ENCODE results near the gene SRP19.

GRCh38 chr5:112914584-112914983 is 53.5 kb downstream of the SRP19 start:
- TF ChIP-seq CTCF (IDR thresholded peaks at IDR 0.05; ENCODE audit: insufficient read depth, low read depth, low read length) (no peak), EZH2 (IDR thresholded peaks at IDR 0.05; ENCODE audit: insufficient read depth, low read length) (no peak)
